HG02759 (cell line): ENCODE results near the gene KSR2.
"Not testable (repeated sequence)": the region's sequence is repeated elsewhere in the genome, so short reads cannot be mapped to it uniquely, and the experiment has no call there.

Experiments used
- ATAC-seq: cut with Tn5 transposase; IDR thresholded peaks from one replicate; pipeline ENCODE4 v1.9.1; 2021; ENCODE audit warnings: mild to moderate bottlenecking, moderate library complexity; ENCODE audit not compliant: unreplicated experiment

The KSR2 gene

GRCh38 chr12:117829108-117829507 is 139.7 kb downstream of the KSR2 start:
- ATAC-seq, result no peak

- ATAC-seq, result no peak
Observed at GRCh38 chr12:117827660-117828059, 141.1 kb downstream of the KSR2 start.

GRCh38 chr12:117825827-117826226 is 143.0 kb downstream of the KSR2 start:
- no peak for ATAC-seq

GRCh38 chr12:117821480-117822175 is 147.2 kb downstream of the KSR2 start:
- ATAC-seq, result no peak

GRCh38 chr12:117820216-117820907 is 148.4 kb downstream of the KSR2 start:
- ATAC-seq, result no peak

- no peak for ATAC-seq
Observed at GRCh38 chr12:117819160-117819559, 149.6 kb downstream of the KSR2 start.

GRCh38 chr12:117818400-117818799 is 150.4 kb downstream of the KSR2 start:
- no peak for ATAC-seq

- no peak for ATAC-seq
Observed at GRCh38 chr12:117809509-117809908, 159.3 kb downstream of the KSR2 start.

GRCh38 chr12:117807946-117808345 is 160.8 kb downstream of the KSR2 start:
- ATAC-seq, result no peak

GRCh38 chr12:117807355-117807754 is 161.4 kb downstream of the KSR2 start:
- no peak for ATAC-seq

GRCh38 chr12:117805865-117806264 is 162.9 kb downstream of the KSR2 start:
- ATAC-seq, result no peak

GRCh38 chr12:117803001-117803400 is 165.8 kb downstream of the KSR2 start:
- no peak for ATAC-seq

- ATAC-seq, result not testable (repeated sequence)
Observed at GRCh38 chr12:117800711-117801110, 168.1 kb downstream of the KSR2 start.

GRCh38 chr12:117797202-117797601 is 171.6 kb downstream of the KSR2 start:
- no peak for ATAC-seq

- no peak for ATAC-seq
Observed at GRCh38 chr12:117792877-117793424, 175.8 kb downstream of the KSR2 start.

GRCh38 chr12:117792471-117792870 is 176.3 kb downstream of the KSR2 start:
- ATAC-seq, result no peak

GRCh38 chr12:117790948-117791347 is 177.8 kb downstream of the KSR2 start:
- no peak for ATAC-seq

- ATAC-seq, result no peak
Observed at GRCh38 chr12:117790198-117790597, 178.6 kb downstream of the KSR2 start.

GRCh38 chr12:117789195-117789912 is 179.4 kb downstream of the KSR2 start:
- no peak for ATAC-seq

- ATAC-seq, result no peak
Observed at GRCh38 chr12:117778656-117779055, 190.1 kb downstream of the KSR2 start.

- ATAC-seq, result no peak
Observed at GRCh38 chr12:117774941-117775775, 193.6 kb downstream of the KSR2 start.
